NCI-H2107 treated with DMSO at 0.1 percent for 48 hours (cell line): ENCODE data around the gene P3R3URF.
"Not testable (repeated sequence)": the region's sequence is repeated elsewhere in the genome, so short reads cannot be mapped to it uniquely, and the experiment has no call there.

Experiments used
- DNase-seq: peaks from one replicate; lab custom pipeline; 2025; ENCODE audit not compliant: unreplicated experiment; lab: John Stamatoyannopoulos, UW

P3R3URF gene

GRCh38 chr1:46176211-46176865 lies at the start of gene P3R3URF:
P3R3URF (minus strand) TSS chr1:46176488; CDS start chr1:46176471, 17 bp downstream.
- no peak for DNase-seq

GRCh38 chr1:46224966-46225365 lies 48.7 kb upstream of the P3R3URF start:
- no peak for DNase-seq

- peak; percentile 74 for DNase-seq
Observed at GRCh38 chr1:46223472-46223943, 47.2 kb upstream of the P3R3URF start.

- DNase-seq, result not testable (repeated sequence)
Observed at GRCh38 chr1:46223055-46223454, 46.8 kb upstream of the P3R3URF start.

GRCh38 chr1:46221749-46222148 lies 45.5 kb upstream of the P3R3URF start:
- DNase-seq, result no peak

GRCh38 chr1:46220808-46221207 lies 44.5 kb upstream of the P3R3URF start:
- no peak for DNase-seq

GRCh38 chr1:46219551-46220520 lies 43.5 kb upstream of the P3R3URF start:
- DNase-seq, result no peak

GRCh38 chr1:46218443-46218842 lies 42.2 kb upstream of the P3R3URF start:
- DNase-seq, result peak; percentile 98

GRCh38 chr1:46215504-46215903 lies 39.2 kb upstream of the P3R3URF start:
- DNase-seq, result no peak

GRCh38 chr1:46211051-46211450 lies 34.8 kb upstream of the P3R3URF start:
- no peak for DNase-seq

GRCh38 chr1:46210561-46210960 lies 34.3 kb upstream of the P3R3URF start:
- no peak for DNase-seq

- no peak for DNase-seq
Observed at GRCh38 chr1:46206399-46206798, 30.1 kb upstream of the P3R3URF start.

- no peak for DNase-seq
Observed at GRCh38 chr1:46205791-46206190, 29.5 kb upstream of the P3R3URF start.

GRCh38 chr1:46205141-46205540 lies 28.9 kb upstream of the P3R3URF start:
- no peak for DNase-seq

- no peak for DNase-seq
Observed at GRCh38 chr1:46204406-46204742, 28.1 kb upstream of the P3R3URF start.

- DNase-seq, result peak; percentile 65
Observed at GRCh38 chr1:46203738-46204405, 27.6 kb upstream of the P3R3URF start.

GRCh38 chr1:46199233-46199749 lies 23.0 kb upstream of the P3R3URF start:
- no peak for DNase-seq

- DNase-seq, result no peak
Observed at GRCh38 chr1:46197964-46198811, 21.9 kb upstream of the P3R3URF start, which contains the start of gene POMGNT1. POMGNT1 (minus strand) TSS chr1:46198434; CDS start chr1:46197821, 613 bp downstream.

GRCh38 chr1:46197560-46197963 lies 21.3 kb upstream of the P3R3URF start:
- DNase-seq, result no peak

- no peak for DNase-seq
Observed at GRCh38 chr1:46196609-46197008, 20.3 kb upstream of the P3R3URF start.
